ENCODE data around the gene TTC27. TPM values are rescaled to one million over a fixed set of nuclear protein-coding genes. Genes with fewer than 3 reads are reported as not detected.

TTC27 gene
- total and polyA plus RNA-seq, 2 experiments from 2014 or later = 12.6 to 13.7 TPM

- H3K79me2 ChIP-seq (ENCODE audit: insufficient read depth) = no peaks in the 10 kb centered on the region
- in situ Hi-C loops (cut with MboI) = no loop called here
- H3F3A ChIP-seq (ENCODE audit: insufficient read depth) = peaks cover 10% of the 10 kb centered on the region; the same call in 1 of the 2 replicates
- H3K9me3 ChIP-seq (ENCODE audit: low read depth) = no peaks in the 10 kb centered on the region
- no peaks in the 10 kb centered on the region for H4K20me1 ChIP-seq (ENCODE audit: insufficient read depth)
- no peaks in the 10 kb centered on the region for H3K36me3 ChIP-seq (ENCODE audit: low read depth)
- TF ChIP-seq EZH2phosphoT487 (IDR thresholded peaks at IDR 0.05; ENCODE audit: insufficient read depth, low read depth) (no peak), EZH2 (IDR thresholded peaks at IDR 0.05; ENCODE audit: insufficient read depth, poor library complexity, severe bottlenecking) (no peak)
- 31 to 39% methylated on average over 4 of the region's 4 CpGs for WGBS, 2 experiments (ENCODE audit: low coverage in 1 of 2, low lambda C conversion rate in 2 of 2, missing lambda C conversion rate in 2 of 2)
- peak; percentile 9 for DNase-seq
- peaks cover 6% of the 10 kb centered on the region; the same call in 1 of the 2 replicates for H3K4me1 ChIP-seq (ENCODE audit: insufficient read depth)
- no peaks in the 10 kb centered on the region for H3K9me2 ChIP-seq (ENCODE audit: insufficient read depth)
- H3K27me3 ChIP-seq (replicated peaks; ENCODE audit: insufficient read depth) = no peaks in the 10 kb centered on the region
- H2AFZ ChIP-seq = no peak overlapping the region; the same call in 1 of the 2 replicates
- no peak overlapping the region for H3K27ac ChIP-seq
- H3K4me3 ChIP-seq = no peak overlapping the region
- H3K4me2 ChIP-seq (ENCODE audit: unreplicated experiment) = no peak overlapping the region
- no peak overlapping the region for H3K9ac ChIP-seq
These were observed 224.1 kb downstream of the TTC27 start for GRCh38 chr2:32851777-32852439.

- no peak overlapping the region for H3K4me3 ChIP-seq
- no peaks in the 10 kb centered on the region for H3K27me3 ChIP-seq (replicated peaks; ENCODE audit: insufficient read depth)
- DNase-seq = peak; percentile 55
- no peaks in the 10 kb centered on the region for H3K79me2 ChIP-seq (ENCODE audit: insufficient read depth)
- TF ChIP-seq EZH2phosphoT487 (IDR thresholded peaks at IDR 0.05; ENCODE audit: insufficient read depth, low read depth) (no peak), EZH2 (IDR thresholded peaks at IDR 0.05; ENCODE audit: insufficient read depth, poor library complexity, severe bottlenecking) (no peak)
- WGBS, 2 experiments (ENCODE audit: low coverage in 1 of 2, low lambda C conversion rate in 2 of 2, missing lambda C conversion rate in 2 of 2) = 19 to 28% methylated on average over 5 of the region's 5 CpGs
- no peak overlapping the region for H3K27ac ChIP-seq
- H3F3A ChIP-seq (ENCODE audit: insufficient read depth) = peaks cover 10% of the 10 kb centered on the region; the same call in 1 of the 2 replicates
- no peaks in the 10 kb centered on the region for H3K9me3 ChIP-seq (ENCODE audit: low read depth)
- peaks cover 6% of the 10 kb centered on the region; the same call in 1 of the 2 replicates for H3K4me1 ChIP-seq (ENCODE audit: insufficient read depth)
- H2AFZ ChIP-seq = no peak overlapping the region
- H3K4me2 ChIP-seq (ENCODE audit: unreplicated experiment) = no peak overlapping the region
- H3K9me2 ChIP-seq (ENCODE audit: insufficient read depth) = no peaks in the 10 kb centered on the region
- H3K9ac ChIP-seq = no peak overlapping the region
- no peaks in the 10 kb centered on the region for H4K20me1 ChIP-seq (ENCODE audit: insufficient read depth)
- no peaks in the 10 kb centered on the region for H3K36me3 ChIP-seq (ENCODE audit: low read depth)
- in situ Hi-C loops (cut with MboI) = no loop called here
These were observed 225.0 kb downstream of the TTC27 start for GRCh38 chr2:32852856-32853255.

GRCh38 chr2:32856891-32857290, 229.0 kb downstream of the TTC27 start:
- Histone ChIP-seq H4K20me1 (ENCODE audit: insufficient read depth) (no peaks in the 10 kb centered on the region), H3K4me3 (no peak overlapping the region), H3F3A (ENCODE audit: insufficient read depth) (peaks cover 4% of the 10 kb centered on the region; the same call in 1 of the 2 replicates), H3K27me3 (replicated peaks; ENCODE audit: insufficient read depth) (no peaks in the 10 kb centered on the region), H3K9ac (no peak overlapping the region), H3K4me2 (ENCODE audit: unreplicated experiment) (no peak overlapping the region), H3K36me3 (ENCODE audit: low read depth) (no peaks in the 10 kb centered on the region), H3K79me2 (ENCODE audit: insufficient read depth) (no peaks in the 10 kb centered on the region), H2AFZ (no peak overlapping the region), H3K9me2 (ENCODE audit: insufficient read depth) (no peaks in the 10 kb centered on the region), H3K9me3 (ENCODE audit: low read depth) (no peaks in the 10 kb centered on the region), H3K27ac (no peak overlapping the region), H3K4me1 (ENCODE audit: insufficient read depth) (peaks cover under 1% of the 10 kb centered on the region; the same call in 1 of the 2 replicates)
- no peak for DNase-seq
- in situ Hi-C loops (cut with MboI) = no loop called here
- TF ChIP-seq EZH2 (IDR thresholded peaks at IDR 0.05; ENCODE audit: insufficient read depth, poor library complexity, severe bottlenecking) = no peak
- TF ChIP-seq EZH2phosphoT487 (IDR thresholded peaks at IDR 0.05; ENCODE audit: insufficient read depth, low read depth) = no peak
- WGBS, 2 experiments (ENCODE audit: low coverage in 1 of 2, low lambda C conversion rate in 2 of 2, missing lambda C conversion rate in 2 of 2) = 56 to 57% methylated on average over 3 of the region's 3 CpGs

GRCh38 chr2:32858713-32859112, 230.9 kb downstream of the TTC27 start:
- Histone ChIP-seq H3K27ac (no peak overlapping the region), H3K36me3 (ENCODE audit: low read depth) (no peaks in the 10 kb centered on the region), H3K27me3 (replicated peaks; ENCODE audit: insufficient read depth) (no peaks in the 10 kb centered on the region), H3K4me1 (ENCODE audit: insufficient read depth) (peaks cover 9% of the 10 kb centered on the region), H3K4me3 (no peak overlapping the region), H3K79me2 (ENCODE audit: insufficient read depth) (no peaks in the 10 kb centered on the region), H3F3A (ENCODE audit: insufficient read depth) (peaks cover 4% of the 10 kb centered on the region; the same call in 1 of the 2 replicates), H4K20me1 (ENCODE audit: insufficient read depth) (no peaks in the 10 kb centered on the region), H3K4me2 (ENCODE audit: unreplicated experiment) (no peak overlapping the region), H3K9ac (no peak overlapping the region), H3K9me2 (ENCODE audit: insufficient read depth) (no peaks in the 10 kb centered on the region), H3K9me3 (ENCODE audit: low read depth) (no peaks in the 10 kb centered on the region), H2AFZ (no peak overlapping the region)
- 89 to 92% methylated on average over 8 of the region's 8 CpGs for WGBS, 2 experiments (ENCODE audit: low coverage in 1 of 2, low lambda C conversion rate in 2 of 2, missing lambda C conversion rate in 2 of 2)
- in situ Hi-C loops (cut with MboI) = no loop called here
- DNase-seq = no peak
- TF ChIP-seq EZH2phosphoT487 (IDR thresholded peaks at IDR 0.05; ENCODE audit: insufficient read depth, low read depth) = no peak
- no peak for TF ChIP-seq EZH2 (IDR thresholded peaks at IDR 0.05; ENCODE audit: insufficient read depth, poor library complexity, severe bottlenecking)
